ENCODE data around the gene PAQR7.

DNA sequence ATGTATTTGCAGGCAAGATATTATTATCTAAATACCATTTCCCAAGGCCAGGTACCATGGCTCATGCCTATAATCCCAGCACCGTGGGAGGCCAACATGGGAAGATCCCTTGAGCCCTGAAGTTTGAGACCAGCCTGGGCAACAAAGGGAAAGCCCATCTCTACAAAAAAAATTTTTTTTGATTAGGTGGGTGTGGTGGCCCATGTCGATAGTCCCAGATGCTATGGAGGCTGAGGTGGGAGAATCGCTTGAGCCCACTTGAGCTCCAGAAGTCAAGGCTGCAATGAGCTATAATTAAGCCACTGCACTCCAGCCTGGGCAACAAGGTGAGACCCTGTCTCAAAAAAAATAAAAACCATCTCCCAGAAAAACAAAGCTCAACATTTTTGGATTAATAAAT lies 28.5 kb upstream of the PAQR7 start:
- TF ChIP-seq, protein P1, sequence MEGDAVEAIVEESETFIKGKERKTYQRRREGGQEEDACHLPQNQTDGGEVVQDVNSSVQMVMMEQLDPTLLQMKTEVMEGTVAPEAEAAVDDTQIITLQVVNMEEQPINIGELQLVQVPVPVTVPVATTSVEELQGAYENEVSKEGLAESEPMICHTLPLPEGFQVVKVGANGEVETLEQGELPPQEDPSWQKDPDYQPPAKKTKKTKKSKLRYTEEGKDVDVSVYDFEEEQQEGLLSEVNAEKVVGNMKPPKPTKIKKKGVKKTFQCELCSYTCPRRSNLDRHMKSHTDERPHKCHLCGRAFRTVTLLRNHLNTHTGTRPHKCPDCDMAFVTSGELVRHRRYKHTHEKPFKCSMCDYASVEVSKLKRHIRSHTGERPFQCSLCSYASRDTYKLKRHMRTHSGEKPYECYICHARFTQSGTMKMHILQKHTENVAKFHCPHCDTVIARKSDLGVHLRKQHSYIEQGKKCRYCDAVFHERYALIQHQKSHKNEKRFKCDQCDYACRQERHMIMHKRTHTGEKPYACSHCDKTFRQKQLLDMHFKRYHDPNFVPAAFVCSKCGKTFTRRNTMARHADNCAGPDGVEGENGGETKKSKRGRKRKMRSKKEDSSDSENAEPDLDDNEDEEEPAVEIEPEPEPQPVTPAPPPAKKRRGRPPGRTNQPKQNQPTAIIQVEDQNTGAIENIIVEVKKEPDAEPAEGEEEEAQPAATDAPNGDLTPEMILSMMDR (IDR thresholded peaks at IDR 0.05; ENCODE audit: low read depth, low read length) = no peak
- TF ChIP-seq EZH2phosphoT487 (IDR thresholded peaks at IDR 0.05; ENCODE audit: low read depth) = no peak
